Vagina (tissue), 2 donors: ENCODE results near the gene DCAKD. TPM values are rescaled to one million over a fixed set of nuclear protein-coding genes. Genes with fewer than 3 reads are reported as not detected.

Experiments
- DNase-seq, 2 donors: peaks; one replicate each; pipeline ENCODE4 v3.0.0-alpha.2; 2017; ENCODE audit errors: extremely low spot score in 2 of 2
- H3K27ac ChIP-seq: fragments of 200-600 bp; sonication (generic); one replicate; pipeline ENCODE4 v1.5.1; 2019
- H3K27me3 ChIP-seq: fragments of 200-600 bp; sonication (generic); one replicate; pipeline ENCODE4 v1.5.1; 2019
- H3K36me3 ChIP-seq, 2 donors: fragments of 200-600 bp; sonication (generic); one replicate each; pipeline ENCODE4 v1.5.1; 2017 to 2019
- H3K4me1 ChIP-seq: fragments of 200-600 bp; sonication (generic); one replicate; pipeline ENCODE4 v1.5.1; 2019
- H3K4me3 ChIP-seq, 2 donors: fragments of 200-600 bp; sonication (generic); 1 replicate in 1 of 2; 2 replicates in 1 of 2; pipeline ENCODE4 v1.5.1; 2016 to 2019
- H3K9me3 ChIP-seq: fragments of 200-600 bp; sonication (generic); one replicate; pipeline ENCODE4 v1.5.1; 2019
- POLR2A ChIP-seq, 2 donors: fragments of 450-650 bp; IDR thresholded peaks; one replicate each; pipeline ENCODE4 v1.6.1; 2017; ENCODE audit warnings: antibody characterized with exemption in 2 of 2, mild to moderate bottlenecking in 2 of 2, moderate library complexity in 2 of 2
- POLR2AphosphoS5 ChIP-seq, 2 donors: sonication (generic); formaldehyde crosslinking; IDR thresholded peaks; one replicate each; pipeline ENCODE4 v1.9.0; 2017; ENCODE audit warnings: antibody characterized with exemption in 2 of 2, mild to moderate bottlenecking in 2 of 2, low read depth in 1 of 2; ENCODE audit not compliant: insufficient read depth in 1 of 2
- intact Hi-C: fragments of 100-400 bp; cut with DNase I; formaldehyde crosslinking; loops from one replicate; pipeline ENCODE4 v1.15.1; 2023
- total RNA-seq: library from RNA; depleted of rRNA; stranded (reverse); fragments of >200 nt; gene quantifications from one replicate; pipeline ENCODE4 v1.2.3, GENCODE V29; 2016
- TF ChIP-seq, protein P1 (sequence below), 3 experiments: fragments of 450-650 bp in 2 of 3; fragments of 200-600 bp in 1 of 3; sonication (generic) in 1 of 3; IDR thresholded peaks; one replicate each; pipeline ENCODE4 v1.5.1; 2017 to 2019; ENCODE audit warnings: antibody characterized with exemption in 3 of 3, mild to moderate bottlenecking in 2 of 3, moderate library complexity in 2 of 3

Gene DCAKD
- total RNA-seq, 1 donor from 2014 or later = 54.5 TPM

DNA sequence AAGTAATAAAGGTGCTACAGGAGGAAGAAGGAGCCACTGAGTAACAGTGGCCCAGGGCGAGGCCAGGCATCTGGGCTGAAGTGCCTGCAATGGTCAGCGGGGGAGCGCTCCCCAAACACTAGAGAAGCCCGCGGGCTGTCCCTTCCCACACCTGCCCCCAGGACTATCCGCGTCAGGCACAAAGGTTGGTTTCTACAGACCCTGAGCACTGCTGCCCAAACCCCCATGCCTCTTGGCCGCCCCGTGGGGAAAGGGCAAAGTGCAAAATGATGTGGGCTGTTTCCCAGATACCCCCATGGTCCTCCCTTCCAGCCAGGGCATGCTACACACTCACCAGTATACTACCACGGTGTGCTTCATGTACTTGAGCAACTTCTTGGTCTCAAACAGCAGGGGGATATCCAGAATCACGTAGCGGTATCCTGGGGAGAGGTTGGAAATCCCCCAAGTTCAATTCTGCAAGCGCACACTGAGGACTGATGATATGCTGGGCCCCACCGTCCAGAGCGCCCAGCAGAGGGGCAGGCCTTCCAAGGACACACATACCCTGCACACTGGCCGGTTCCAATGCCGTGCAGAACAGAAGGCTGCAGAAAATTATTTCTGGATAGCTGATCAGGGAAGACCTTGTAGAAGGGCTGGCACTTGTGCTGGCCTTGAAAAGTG is 21.5 kb downstream of the DCAKD start:
- no peaks in the 10 kb centered on the region for H3K4me1 ChIP-seq
- peaks cover 0 to 38% of the 10 kb centered on the region in 2 donors for H3K36me3 ChIP-seq
- intact Hi-C loops = no loop called here

DNA sequence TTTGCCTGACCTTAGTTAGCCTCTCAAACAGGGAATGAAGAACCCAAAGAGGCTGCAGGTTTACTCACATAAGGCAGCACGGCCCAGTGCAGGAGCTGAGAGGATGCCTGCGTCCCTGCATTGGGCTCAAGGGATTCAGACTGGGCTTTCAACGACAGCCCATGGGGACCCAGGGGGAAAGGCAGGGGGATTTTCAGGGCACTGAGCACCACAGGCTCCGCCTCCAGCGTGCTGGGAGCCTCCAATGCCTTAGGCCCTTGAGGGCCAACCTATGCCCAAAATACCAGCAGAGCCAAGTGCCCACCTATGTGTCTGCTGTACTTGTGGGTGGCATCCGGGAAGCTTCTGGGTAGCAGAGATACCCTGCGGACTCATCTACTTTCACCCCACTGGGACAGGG is 22.3 kb downstream of the DCAKD start:
- TF ChIP-seq POLR2AphosphoS5 (IDR thresholded peaks at IDR 0.05; ENCODE audit: insufficient read depth in 1 of 2, low read depth in 1 of 2) = no peak
- no peak for TF ChIP-seq POLR2A (IDR thresholded peaks at IDR 0.05)
- TF ChIP-seq, protein P1, sequence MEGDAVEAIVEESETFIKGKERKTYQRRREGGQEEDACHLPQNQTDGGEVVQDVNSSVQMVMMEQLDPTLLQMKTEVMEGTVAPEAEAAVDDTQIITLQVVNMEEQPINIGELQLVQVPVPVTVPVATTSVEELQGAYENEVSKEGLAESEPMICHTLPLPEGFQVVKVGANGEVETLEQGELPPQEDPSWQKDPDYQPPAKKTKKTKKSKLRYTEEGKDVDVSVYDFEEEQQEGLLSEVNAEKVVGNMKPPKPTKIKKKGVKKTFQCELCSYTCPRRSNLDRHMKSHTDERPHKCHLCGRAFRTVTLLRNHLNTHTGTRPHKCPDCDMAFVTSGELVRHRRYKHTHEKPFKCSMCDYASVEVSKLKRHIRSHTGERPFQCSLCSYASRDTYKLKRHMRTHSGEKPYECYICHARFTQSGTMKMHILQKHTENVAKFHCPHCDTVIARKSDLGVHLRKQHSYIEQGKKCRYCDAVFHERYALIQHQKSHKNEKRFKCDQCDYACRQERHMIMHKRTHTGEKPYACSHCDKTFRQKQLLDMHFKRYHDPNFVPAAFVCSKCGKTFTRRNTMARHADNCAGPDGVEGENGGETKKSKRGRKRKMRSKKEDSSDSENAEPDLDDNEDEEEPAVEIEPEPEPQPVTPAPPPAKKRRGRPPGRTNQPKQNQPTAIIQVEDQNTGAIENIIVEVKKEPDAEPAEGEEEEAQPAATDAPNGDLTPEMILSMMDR (IDR thresholded peaks at IDR 0.05) = no peak
- intact Hi-C loops = no loop called here
- peaks cover 0 to 32% of the 10 kb centered on the region in 2 donors for H3K36me3 ChIP-seq

More for the DNA sequence above, 21.5 kb downstream of the DCAKD start:
- TF ChIP-seq POLR2AphosphoS5 (IDR thresholded peaks at IDR 0.05; ENCODE audit: insufficient read depth in 1 of 2, low read depth in 1 of 2) (no peak), POLR2A (IDR thresholded peaks at IDR 0.05) (no peak)
- TF ChIP-seq, protein P1 (IDR thresholded peaks at IDR 0.05) = no peak
- DNase-seq = no peak
- Histone ChIP-seq H3K4me3 (no peak overlapping the region), H3K27ac (no peak overlapping the region), H3K27me3 (no peaks in the 10 kb centered on the region), H3K9me3 (no peaks in the 10 kb centered on the region)

DNA sequence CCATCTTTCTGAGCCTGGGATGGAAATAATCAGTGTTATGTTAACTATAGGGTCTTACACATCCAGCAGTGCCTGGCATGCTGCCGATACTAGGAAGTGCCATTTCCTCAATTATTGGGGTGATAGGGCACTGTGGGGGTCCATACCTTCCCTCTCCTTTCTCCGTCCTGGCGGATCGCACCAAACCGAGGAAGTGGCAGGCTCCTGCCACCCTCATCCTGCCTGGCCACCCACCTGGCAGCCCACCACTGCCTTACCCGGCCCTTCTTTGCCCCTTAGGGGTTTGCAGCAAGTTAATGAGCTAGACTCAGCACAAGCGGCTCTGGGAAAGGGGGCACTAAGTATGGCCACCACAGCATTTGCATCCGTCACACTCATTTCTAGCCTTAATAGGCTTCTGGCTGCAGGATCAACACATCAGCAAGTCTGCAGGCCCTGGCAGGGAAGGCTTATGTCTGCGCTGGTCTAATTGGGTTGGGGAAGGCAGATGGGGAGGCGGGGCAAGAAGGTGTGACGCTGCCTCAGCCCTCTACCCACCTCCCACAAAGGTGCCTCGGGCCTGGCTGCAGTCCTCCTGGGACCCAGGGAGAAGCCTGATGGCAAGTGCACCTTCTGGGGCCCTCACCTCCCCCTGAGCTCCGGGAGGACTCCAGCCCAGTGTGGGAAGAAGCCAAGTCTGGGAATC is 28.6 kb downstream of the DCAKD start:
- H3K9me3 ChIP-seq = no peaks in the 10 kb centered on the region
- H3K27ac ChIP-seq = no peak overlapping the region
- TF ChIP-seq POLR2AphosphoS5 (IDR thresholded peaks at IDR 0.05; ENCODE audit: insufficient read depth in 1 of 2, low read depth in 1 of 2) (no peak), POLR2A (IDR thresholded peaks at IDR 0.05) (no peak)
- TF ChIP-seq, protein P1 (IDR thresholded peaks at IDR 0.05) = no peak
- DNase-seq = no peak
- H3K4me3 ChIP-seq = no peak overlapping the region
- intact Hi-C loops = loop anchor here (5.0 kb wide), 1 partner anchor 245 kb away; no protein-coding TSS in a partner anchor
- H3K4me1 ChIP-seq = peaks cover 50% of the 10 kb centered on the region
- H3K36me3 ChIP-seq = no peaks in the 10 kb centered on the region
- no peaks in the 10 kb centered on the region for H3K27me3 ChIP-seq

More for the DNA sequence above, 22.3 kb downstream of the DCAKD start:
- Histone ChIP-seq H3K4me1 (no peaks in the 10 kb centered on the region), H3K27me3 (no peaks in the 10 kb centered on the region), H3K9me3 (no peaks in the 10 kb centered on the region), H3K27ac (no peak overlapping the region), H3K4me3 (no peak overlapping the region)
- no peak for DNase-seq

DNA sequence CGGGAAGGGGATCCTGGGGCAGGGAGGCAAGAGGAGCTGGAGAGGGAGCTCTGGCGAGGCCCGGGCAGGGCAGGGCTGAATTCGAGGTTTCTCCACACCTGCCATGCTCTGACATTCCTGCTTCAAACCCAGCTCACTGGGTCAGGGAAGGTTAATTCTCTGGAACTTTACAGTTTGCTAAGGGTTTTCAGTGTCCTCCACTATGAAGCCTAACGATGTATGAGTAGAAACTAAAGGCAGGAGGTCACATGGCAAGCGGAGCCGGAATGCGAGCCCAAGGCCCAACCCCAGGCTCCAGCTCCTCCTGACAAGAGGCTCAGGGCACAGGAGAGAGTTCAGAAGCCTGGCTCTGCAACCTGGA is 29.2 kb downstream of the DCAKD start:
- DNase-seq = no peak
- intact Hi-C loops = loop anchor here (5.0 kb wide), 1 partner anchor 245 kb away; no protein-coding TSS in a partner anchor
- Histone ChIP-seq H3K4me3 (peak overlapping the region in 1 of 2 donors; percentile 29), H3K27me3 (no peaks in the 10 kb centered on the region), H3K9me3 (no peaks in the 10 kb centered on the region), H3K36me3 (no peaks in the 10 kb centered on the region), H3K27ac (peak overlapping the region; percentile 86), H3K4me1 (peaks cover 50% of the 10 kb centered on the region)
- TF ChIP-seq, protein P1 (IDR thresholded peaks at IDR 0.05) = no peak
- TF ChIP-seq POLR2AphosphoS5 (IDR thresholded peaks at IDR 0.05; ENCODE audit: insufficient read depth in 1 of 2, low read depth in 1 of 2) = no peak
- no peak for TF ChIP-seq POLR2A (IDR thresholded peaks at IDR 0.05)
